Esophagus muscularis mucosa (tissue), 4 donors: ENCODE results near the gene MDK. TPM values are rescaled to one million over a fixed set of nuclear protein-coding genes. Genes with fewer than 3 reads are reported as not detected.
A peak's percentile ranks its signal among the peaks of the same experiment; 100 is the strongest.

Experiments used
- DNase-seq: peaks from one replicate; pipeline ENCODE4 v3.0.0-alpha.2; 2017; ENCODE audit errors: extremely low spot score
- H3K27ac ChIP-seq, 4 donors: fragments of 200-600 bp; sonication (generic); replicated peaks in 1 of 4; 1 replicate in 3 of 4; 2 replicates in 1 of 4; pipeline ENCODE4 v1.5.1; 2016 to 2019; ENCODE audit warnings: mild to moderate bottlenecking in 1 of 4
- H3K27me3 ChIP-seq, 4 donors: fragments of 200-600 bp; sonication (generic); one replicate each; pipeline versions ENCODE4 v1.5.1 to v1.6.0; 2016 to 2019
- H3K36me3 ChIP-seq, 4 donors: fragments of 200-600 bp; sonication (generic); one replicate each; pipeline ENCODE4 v1.5.1; 2016 to 2019
- H3K4me1 ChIP-seq, 4 donors: fragments of 200-600 bp; sonication (generic); one replicate each; pipeline ENCODE4 v1.5.1; 2016 to 2019
- H3K4me3 ChIP-seq, 4 donors: fragments of 200-600 bp; sonication (generic); 1 replicate in 2 of 4; 2 replicates in 2 of 4; pipeline ENCODE4 v1.5.1; 2016 to 2019; ENCODE audit warnings: mild to moderate bottlenecking in 4 of 4, moderate library complexity in 1 of 4
- H3K9me3 ChIP-seq, 4 donors: fragments of 200-600 bp; sonication (generic); 1 replicate in 3 of 4; 2 replicates in 1 of 4; pipeline ENCODE4 v1.5.1; 2016 to 2019
- EP300 ChIP-seq: sonication (generic); formaldehyde crosslinking; IDR thresholded peaks from one replicate; pipeline ENCODE4 v1.6.1; 2017; ENCODE audit warnings: antibody characterized with exemption
- POLR2A ChIP-seq: fragments of 450-650 bp; IDR thresholded peaks from one replicate; pipeline ENCODE4 v1.6.1; 2017; ENCODE audit warnings: antibody characterized with exemption, moderate library complexity, mild to moderate bottlenecking, low read depth
- POLR2AphosphoS5 ChIP-seq, 2 donors: sonication (generic); formaldehyde crosslinking; IDR thresholded peaks; one replicate each; pipeline ENCODE4 v1.6.1; 2017; ENCODE audit warnings: antibody characterized with exemption in 2 of 2
- WGBS: methylation state at CpG from one replicate; pipeline ENCODE4 v1.1.5; 2018; 5-methylcytosine and 5-hydroxymethylcytosine counted together
- intact Hi-C: fragments of 100-400 bp; cut with DNase I; formaldehyde crosslinking; loops from one replicate; pipeline ENCODE4 v1.15.1; 2023
- total RNA-seq, 4 donors: library from RNA; depleted of rRNA; stranded (reverse); fragments of >200 nt; gene quantifications; one replicate each; pipeline versions ENCODE4 v1.1.0 to v1.2.1, GENCODE V29; 2016
- TF ChIP-seq, protein P1 (sequence below), 3 experiments: fragments of 200-600 bp in 2 of 3; fragments of 450-650 bp in 1 of 3; sonication (generic) in 2 of 3; IDR thresholded peaks; one replicate each; pipeline ENCODE4 v1.5.1; 2017 to 2019; ENCODE audit warnings: antibody characterized with exemption in 3 of 3, mild to moderate bottlenecking in 2 of 3, moderate library complexity in 1 of 3

The MDK gene
- total RNA-seq, 4 donors from 2014 or later = 1.2 to 12.8 (median 11.8) TPM

DNA sequence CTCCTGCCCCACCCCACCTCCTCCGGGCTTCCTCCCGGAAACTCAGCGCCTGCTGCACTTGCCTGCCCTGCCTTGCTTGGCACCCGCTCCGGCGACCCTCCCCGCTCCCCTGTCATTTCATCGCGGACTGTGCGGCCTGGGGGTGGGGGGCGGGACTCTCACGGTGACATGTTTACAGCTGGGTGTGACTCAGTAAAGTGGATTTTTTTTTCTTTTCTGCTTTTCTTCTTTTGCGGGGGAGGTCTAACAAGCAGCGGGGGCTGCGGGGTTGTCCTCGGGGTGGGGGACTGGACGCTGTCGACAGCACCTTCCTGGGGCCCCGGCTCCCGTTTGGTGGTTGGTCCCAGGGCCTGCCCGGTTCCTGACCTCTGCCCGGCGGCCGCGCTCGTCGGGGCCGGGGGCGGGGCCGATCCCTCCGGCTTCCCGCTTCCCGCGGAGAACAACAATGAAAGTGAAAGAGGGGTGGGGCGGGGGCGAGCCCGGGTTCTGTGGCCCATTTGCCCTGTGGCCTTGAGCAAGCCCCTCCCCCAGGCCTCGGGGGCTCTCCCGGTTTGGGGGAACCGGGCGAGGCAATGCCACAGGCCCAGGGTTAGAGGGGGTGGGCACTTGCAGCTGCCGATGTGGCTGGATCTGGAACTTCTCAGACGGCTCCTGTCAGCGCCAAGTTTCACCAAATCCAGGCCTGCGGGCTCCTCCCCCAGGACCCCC is 975 bp upstream of the MDK start:
- Histone ChIP-seq H3K4me1 (peaks cover 12 to 42% (median 35%) of the 10 kb centered on the region in 4 donors), H3K27ac (peak overlapping the region; percentile 57 to 80 (median 76)), H3K4me3 (peak overlapping the region; percentile 63 to 74 (median 66)), H3K27me3 (peaks cover 0 to 50% (median 25%) of the 10 kb centered on the region in 4 donors), H3K9me3 (no peaks in the 10 kb centered on the region), H3K36me3 (peaks cover 15 to 31% (median 29%) of the 10 kb centered on the region in 4 donors)
- under 1% methylated on average over 18 of the region's 45 CpGs for WGBS
- intact Hi-C loops = no loop called here
- DNase-seq = peak; percentile 86
- peak; percentile 17 to 45 for TF ChIP-seq POLR2AphosphoS5 (IDR thresholded peaks at IDR 0.05)
- TF ChIP-seq POLR2A = no peak

GRCh38 chr11:46381819-46382645 is 563 bp downstream of the MDK start:
- WGBS = 0% methylated on average over 12 of the region's 66 CpGs
- H3K36me3 ChIP-seq = peaks cover under 1 to 15% (median 14%) of the 10 kb centered on the region in 4 donors
- peaks cover 0 to 66% (median 25%) of the 10 kb centered on the region in 4 donors for H3K27me3 ChIP-seq
- intact Hi-C loops = no loop called here
- H3K27ac ChIP-seq = peak overlapping the region in 1 of 4 donors; percentile 79
- H3K4me3 ChIP-seq = peak overlapping the region; percentile 63 to 74 (median 66)
- TF ChIP-seq POLR2AphosphoS5 (IDR thresholded peaks at IDR 0.05) = no peak
- TF ChIP-seq, protein P1, sequence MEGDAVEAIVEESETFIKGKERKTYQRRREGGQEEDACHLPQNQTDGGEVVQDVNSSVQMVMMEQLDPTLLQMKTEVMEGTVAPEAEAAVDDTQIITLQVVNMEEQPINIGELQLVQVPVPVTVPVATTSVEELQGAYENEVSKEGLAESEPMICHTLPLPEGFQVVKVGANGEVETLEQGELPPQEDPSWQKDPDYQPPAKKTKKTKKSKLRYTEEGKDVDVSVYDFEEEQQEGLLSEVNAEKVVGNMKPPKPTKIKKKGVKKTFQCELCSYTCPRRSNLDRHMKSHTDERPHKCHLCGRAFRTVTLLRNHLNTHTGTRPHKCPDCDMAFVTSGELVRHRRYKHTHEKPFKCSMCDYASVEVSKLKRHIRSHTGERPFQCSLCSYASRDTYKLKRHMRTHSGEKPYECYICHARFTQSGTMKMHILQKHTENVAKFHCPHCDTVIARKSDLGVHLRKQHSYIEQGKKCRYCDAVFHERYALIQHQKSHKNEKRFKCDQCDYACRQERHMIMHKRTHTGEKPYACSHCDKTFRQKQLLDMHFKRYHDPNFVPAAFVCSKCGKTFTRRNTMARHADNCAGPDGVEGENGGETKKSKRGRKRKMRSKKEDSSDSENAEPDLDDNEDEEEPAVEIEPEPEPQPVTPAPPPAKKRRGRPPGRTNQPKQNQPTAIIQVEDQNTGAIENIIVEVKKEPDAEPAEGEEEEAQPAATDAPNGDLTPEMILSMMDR (IDR thresholded peaks at IDR 0.05) = no peak
- no peak for TF ChIP-seq POLR2A
- no peak for TF ChIP-seq EP300
- H3K4me1 ChIP-seq = peaks cover 12 to 42% (median 35%) of the 10 kb centered on the region in 4 donors
- DNase-seq = no peak
- H3K9me3 ChIP-seq = no peaks in the 10 kb centered on the region

GRCh38 chr11:46382646-46383403 is 1.4 kb downstream of the MDK start:
- Histone ChIP-seq H3K27ac (no peak overlapping the region), H3K4me1 (peaks cover 12 to 42% (median 35%) of the 10 kb centered on the region in 4 donors), H3K9me3 (no peaks in the 10 kb centered on the region), H3K4me3 (peak overlapping the region in 3 of 4 donors; percentile 65 to 74 (median 66)), H3K27me3 (peaks cover 0 to 74% (median 26%) of the 10 kb centered on the region in 4 donors), H3K36me3 (peaks cover 0 to 8% (median 6%) of the 10 kb centered on the region in 4 donors)
- WGBS = 51% methylated on average over 9 of the region's 18 CpGs
- intact Hi-C loops = no loop called here
- TF ChIP-seq EP300 = no peak
- no peak for TF ChIP-seq POLR2A
- TF ChIP-seq, protein P1 (IDR thresholded peaks at IDR 0.05) = peak in 1 of 3 experiments; percentile 44
- DNase-seq = no peak

- H3K4me3 ChIP-seq = no peak overlapping the region
- H3K27ac ChIP-seq = no peak overlapping the region
- peaks cover 0 to 2% (median under 1%) of the 10 kb centered on the region in 4 donors for H3K36me3 ChIP-seq
- intact Hi-C loops = no loop called here
- no peaks in the 10 kb centered on the region for H3K9me3 ChIP-seq
- peaks cover 0 to 79% (median 30%) of the 10 kb centered on the region in 4 donors for H3K27me3 ChIP-seq
- 87% methylated on average over 7 of the region's 7 CpGs for WGBS
- TF ChIP-seq, protein P1 (IDR thresholded peaks at IDR 0.05) = no peak
- TF ChIP-seq POLR2A (no peak), EP300 (no peak), POLR2AphosphoS5 (IDR thresholded peaks at IDR 0.05) (no peak)
- DNase-seq = no peak
- H3K4me1 ChIP-seq = peaks cover 12 to 42% (median 35%) of the 10 kb centered on the region in 4 donors
Observed at GRCh38 chr11:46383404-46383758, 1.9 kb downstream of the MDK start.
